Ovary (tissue), 3 donors: Measurements from ENCODE around the gene CADPS2.

Experiments
- EP300 ChIP-seq: sonication (generic); formaldehyde crosslinking; IDR thresholded peaks from one replicate; pipeline ENCODE4 v1.6.1; 2017; ENCODE audit warnings: antibody characterized with exemption
- POLR2A ChIP-seq: fragments of 450-650 bp; IDR thresholded peaks from one replicate; pipeline ENCODE4 v1.6.1; 2017; ENCODE audit warnings: antibody characterized with exemption, mild to moderate bottlenecking, moderate library complexity
- TF ChIP-seq, protein P1 (sequence below), 3 donors: fragments of 450-650 bp in 2 of 3; fragments of 200-600 bp in 1 of 3; IDR thresholded peaks; one replicate each; pipeline versions ENCODE4 v1.5.1 to v1.8.0; 2016 to 2022; ENCODE audit warnings: antibody characterized with exemption in 3 of 3, mild to moderate bottlenecking in 1 of 3
- donor health status: DM: no; HTN: no; CAD: no.

DNA sequence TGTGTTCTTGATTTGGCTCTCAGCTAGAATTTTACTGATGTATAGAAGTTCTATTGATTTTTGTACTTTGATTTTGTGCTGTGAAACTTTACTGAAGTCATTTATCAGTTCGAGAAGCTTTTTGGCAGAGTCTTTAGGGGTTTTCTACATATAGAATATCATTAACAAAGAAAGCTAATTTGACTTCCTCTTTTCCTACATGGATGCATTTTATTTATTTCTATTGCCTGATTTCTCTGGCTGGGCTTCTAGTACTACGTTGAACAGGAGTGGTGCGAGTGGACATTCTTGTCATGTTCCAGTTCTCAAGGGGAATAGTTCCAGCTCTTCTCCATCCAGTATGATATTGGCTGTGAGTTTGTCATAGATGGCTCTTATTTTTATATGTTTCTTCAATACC, 252.8 kb downstream of the CADPS2 start:
- TF ChIP-seq, protein P1, sequence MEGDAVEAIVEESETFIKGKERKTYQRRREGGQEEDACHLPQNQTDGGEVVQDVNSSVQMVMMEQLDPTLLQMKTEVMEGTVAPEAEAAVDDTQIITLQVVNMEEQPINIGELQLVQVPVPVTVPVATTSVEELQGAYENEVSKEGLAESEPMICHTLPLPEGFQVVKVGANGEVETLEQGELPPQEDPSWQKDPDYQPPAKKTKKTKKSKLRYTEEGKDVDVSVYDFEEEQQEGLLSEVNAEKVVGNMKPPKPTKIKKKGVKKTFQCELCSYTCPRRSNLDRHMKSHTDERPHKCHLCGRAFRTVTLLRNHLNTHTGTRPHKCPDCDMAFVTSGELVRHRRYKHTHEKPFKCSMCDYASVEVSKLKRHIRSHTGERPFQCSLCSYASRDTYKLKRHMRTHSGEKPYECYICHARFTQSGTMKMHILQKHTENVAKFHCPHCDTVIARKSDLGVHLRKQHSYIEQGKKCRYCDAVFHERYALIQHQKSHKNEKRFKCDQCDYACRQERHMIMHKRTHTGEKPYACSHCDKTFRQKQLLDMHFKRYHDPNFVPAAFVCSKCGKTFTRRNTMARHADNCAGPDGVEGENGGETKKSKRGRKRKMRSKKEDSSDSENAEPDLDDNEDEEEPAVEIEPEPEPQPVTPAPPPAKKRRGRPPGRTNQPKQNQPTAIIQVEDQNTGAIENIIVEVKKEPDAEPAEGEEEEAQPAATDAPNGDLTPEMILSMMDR (IDR thresholded peaks at IDR 0.05), result no peak
- TF ChIP-seq POLR2A (no peak), EP300 (no peak)
